ENCODE results near the gene TEX10. TPM values are rescaled to one million over a fixed set of nuclear protein-coding genes. Genes with fewer than 3 reads are reported as not detected.

Gene TEX10
- total RNA-seq, 1 donor from 2014 or later, result 28.7 TPM

- ChIA-PET POLR2A (no interaction called here), CTCF (no interaction called here)
- DNase-seq, result no peak
- Mint-ChIP-seq H3K4me3 (no peak overlapping the region), H3K4me1 (no peaks in the 10 kb centered on the region), H3K9me3 (no peaks in the 10 kb centered on the region), H3K27ac (no peak overlapping the region), H3K27me3 (no peaks in the 10 kb centered on the region), H3K36me3 (ENCODE audit: low read depth) (peaks cover 92% of the 10 kb centered on the region)
- TF ChIP-seq, protein P1, sequence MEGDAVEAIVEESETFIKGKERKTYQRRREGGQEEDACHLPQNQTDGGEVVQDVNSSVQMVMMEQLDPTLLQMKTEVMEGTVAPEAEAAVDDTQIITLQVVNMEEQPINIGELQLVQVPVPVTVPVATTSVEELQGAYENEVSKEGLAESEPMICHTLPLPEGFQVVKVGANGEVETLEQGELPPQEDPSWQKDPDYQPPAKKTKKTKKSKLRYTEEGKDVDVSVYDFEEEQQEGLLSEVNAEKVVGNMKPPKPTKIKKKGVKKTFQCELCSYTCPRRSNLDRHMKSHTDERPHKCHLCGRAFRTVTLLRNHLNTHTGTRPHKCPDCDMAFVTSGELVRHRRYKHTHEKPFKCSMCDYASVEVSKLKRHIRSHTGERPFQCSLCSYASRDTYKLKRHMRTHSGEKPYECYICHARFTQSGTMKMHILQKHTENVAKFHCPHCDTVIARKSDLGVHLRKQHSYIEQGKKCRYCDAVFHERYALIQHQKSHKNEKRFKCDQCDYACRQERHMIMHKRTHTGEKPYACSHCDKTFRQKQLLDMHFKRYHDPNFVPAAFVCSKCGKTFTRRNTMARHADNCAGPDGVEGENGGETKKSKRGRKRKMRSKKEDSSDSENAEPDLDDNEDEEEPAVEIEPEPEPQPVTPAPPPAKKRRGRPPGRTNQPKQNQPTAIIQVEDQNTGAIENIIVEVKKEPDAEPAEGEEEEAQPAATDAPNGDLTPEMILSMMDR (IDR thresholded peaks at IDR 0.05), result no peak
- intact Hi-C loops (cut with micrococcal nuclease), result no loop called here
- no peak for ATAC-seq (ENCODE audit: low read depth)
Observed at GRCh38 chr9:100303747-100304146, 49.0 kb downstream of the TEX10 start.

GRCh38 chr9:100298378-100298777, 54.4 kb downstream of the TEX10 start:
- no peaks in the 10 kb centered on the region for H3K4me1 Mint-ChIP-seq
- ATAC-seq (ENCODE audit: low read depth) (no peak), DNase-seq (no peak)
- no peak overlapping the region for H3K4me3 Mint-ChIP-seq
- TF ChIP-seq, protein P1 (IDR thresholded peaks at IDR 0.05), result no peak
- no peak overlapping the region for H3K27ac Mint-ChIP-seq
- no peaks in the 10 kb centered on the region for H3K27me3 Mint-ChIP-seq
- ChIA-PET POLR2A (no interaction called here), CTCF (no interaction called here)
- peaks cover 95% of the 10 kb centered on the region for H3K36me3 Mint-ChIP-seq (ENCODE audit: low read depth)
- intact Hi-C loops (cut with micrococcal nuclease), result no loop called here
- H3K9me3 Mint-ChIP-seq, result no peaks in the 10 kb centered on the region

DNA sequence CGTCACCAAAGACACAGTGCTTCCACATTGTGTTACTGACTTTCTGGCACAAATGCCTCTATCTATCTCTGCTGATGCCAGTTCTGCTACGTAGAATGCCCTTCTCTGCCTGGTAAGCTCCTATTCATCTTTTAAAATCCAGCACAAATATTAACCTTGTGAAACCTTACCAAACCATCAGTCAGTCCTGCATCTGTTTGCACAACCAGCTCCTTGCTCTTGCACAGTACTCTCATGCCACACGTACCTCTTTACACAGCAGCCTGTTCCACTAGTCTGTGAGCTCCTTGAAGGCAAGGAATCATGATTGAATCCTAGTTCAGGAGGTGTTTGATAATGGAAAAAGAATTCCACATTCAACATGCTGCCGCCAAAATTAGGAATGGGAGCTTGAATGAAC, 56.3 kb downstream of the TEX10 start:
- H3K4me3 Mint-ChIP-seq, result no peak overlapping the region
- no peak overlapping the region for H3K27ac Mint-ChIP-seq
- no peaks in the 10 kb centered on the region for H3K27me3 Mint-ChIP-seq
- no peak for DNase-seq
- TF ChIP-seq, protein P1 (IDR thresholded peaks at IDR 0.05), result no peak
- no peaks in the 10 kb centered on the region for H3K9me3 Mint-ChIP-seq
- ChIA-PET CTCF (interaction anchor here (0.8 to 1.5 kb wide), 2 partner anchors 29 to 81 kb away, joined by 3 to 5 read pairs; no protein-coding TSS in a partner anchor), POLR2A (interaction anchor here (0.6 to 0.7 kb wide), 2 partner anchors 9 to 135 kb away, joined by 3 read pairs; no protein-coding TSS in a partner anchor)
- H3K4me1 Mint-ChIP-seq, result no peaks in the 10 kb centered on the region
- ATAC-seq (ENCODE audit: low read depth), result no peak
- H3K36me3 Mint-ChIP-seq (ENCODE audit: low read depth), result peaks cover 95% of the 10 kb centered on the region
- intact Hi-C loops (cut with micrococcal nuclease), result no loop called here

GRCh38 chr9:100295240-100295639, 57.5 kb downstream of the TEX10 start:
- ATAC-seq (ENCODE audit: low read depth), result no peak
- Mint-ChIP-seq H3K4me1 (no peaks in the 10 kb centered on the region), H3K9me3 (no peaks in the 10 kb centered on the region), H3K4me3 (no peak overlapping the region), H3K27me3 (no peaks in the 10 kb centered on the region), H3K36me3 (ENCODE audit: low read depth) (peaks cover 93% of the 10 kb centered on the region), H3K27ac (peak overlapping the region; percentile 19)
- POLR2A ChIA-PET, result no interaction called here
- no peak for DNase-seq
- CTCF ChIA-PET, result interaction anchor here (1.5 kb wide), 1 partner anchor 30 kb away, joined by 5 read pairs; no protein-coding TSS in a partner anchor
- intact Hi-C loops (cut with micrococcal nuclease), result no loop called here
- TF ChIP-seq, protein P1 (IDR thresholded peaks at IDR 0.05), result no peak

GRCh38 chr9:100294806-100295205, 57.9 kb downstream of the TEX10 start:
- ChIA-PET POLR2A (no interaction called here), CTCF (no interaction called here)
- H3K36me3 Mint-ChIP-seq (ENCODE audit: low read depth), result peaks cover 94% of the 10 kb centered on the region
- ATAC-seq (ENCODE audit: low read depth), result no peak
- no peaks in the 10 kb centered on the region for H3K9me3 Mint-ChIP-seq
- H3K4me3 Mint-ChIP-seq, result no peak overlapping the region
- H3K27me3 Mint-ChIP-seq, result no peaks in the 10 kb centered on the region
- H3K27ac Mint-ChIP-seq, result no peak overlapping the region
- intact Hi-C loops (cut with micrococcal nuclease), result no loop called here
- TF ChIP-seq, protein P1 (IDR thresholded peaks at IDR 0.05), result no peak
- no peak for DNase-seq
- no peaks in the 10 kb centered on the region for H3K4me1 Mint-ChIP-seq
